Measurements from ENCODE around the gene CNOT6.
"Not testable (repeated sequence)": the region's sequence is repeated elsewhere in the genome, so short reads cannot be mapped to it uniquely, and the experiment has no call there.

Gene CNOT6

DNA sequence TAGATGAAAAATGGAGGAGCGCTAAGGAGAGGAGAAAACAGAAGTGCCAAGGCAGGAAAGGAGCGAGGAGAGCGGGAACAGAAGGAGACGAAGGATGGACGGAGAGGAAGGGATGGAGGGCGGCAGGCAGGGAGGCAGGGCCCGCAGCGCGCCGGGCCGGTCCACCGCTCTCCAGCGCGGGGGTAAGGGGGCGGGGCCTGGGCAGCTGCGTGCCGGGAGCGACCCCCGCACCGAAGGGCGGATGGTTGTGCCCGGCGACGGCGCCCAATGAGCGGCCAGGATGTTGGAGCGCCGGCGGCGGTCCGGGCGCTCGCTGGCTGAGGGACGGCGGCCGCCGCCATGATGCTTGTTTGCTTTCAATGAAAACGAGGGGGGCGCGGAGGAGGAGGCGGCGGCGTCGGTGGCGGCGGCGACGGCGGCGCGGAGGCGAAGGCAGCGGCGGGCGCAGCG lies at the start of gene CNOT6:
CNOT6 (plus strand) TSS at position 320 of the 450 bp plus-strand sequence. CDS start 34,898 bp downstream, outside the sequence.
- DNase-seq (ENCODE audit: low spot score in 2 of 2) (peak; percentile 94 to 96), ATAC-seq (peak; percentile 97)
- Mint-ChIP-seq H3K36me3 (peaks cover 22% of the 10 kb centered on the region), H3K9me3 (no peaks in the 10 kb centered on the region), H3K4me3 (peak within 1 kb of the TSS; percentile 90), H3K27ac (peak within 1 kb of the TSS; percentile 94), H3K4me1 (peaks cover 39% of the 10 kb centered on the region)

DNA sequence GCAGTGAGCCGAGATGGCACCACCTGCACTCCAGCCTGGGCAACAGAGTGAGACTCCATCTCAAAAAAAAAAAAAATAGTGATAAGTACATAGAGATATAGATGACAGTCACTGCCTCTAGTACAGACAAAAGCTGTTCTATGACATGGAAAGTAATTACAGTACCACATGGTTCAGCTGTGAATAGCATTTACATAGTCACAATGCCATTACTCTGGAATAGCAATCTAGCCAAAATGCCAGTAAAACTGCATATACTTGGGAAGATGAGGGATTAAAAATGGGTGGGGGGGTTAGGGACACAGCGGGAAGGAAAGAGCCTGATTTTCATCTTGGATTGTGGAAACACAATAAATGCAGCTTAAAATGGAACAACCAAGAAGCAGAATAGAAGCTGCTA lies 39.4 kb upstream of the CNOT6 start:
- no peaks in the 10 kb centered on the region for H3K9me3 Mint-ChIP-seq
- H3K4me3 Mint-ChIP-seq, result no peak overlapping the region
- DNase-seq (ENCODE audit: low spot score in 2 of 2), result no peak
- no peaks in the 10 kb centered on the region for H3K36me3 Mint-ChIP-seq
- ATAC-seq, result no peak
- H3K4me1 Mint-ChIP-seq, result peaks cover 7% of the 10 kb centered on the region
- no peak overlapping the region for H3K27ac Mint-ChIP-seq

DNA sequence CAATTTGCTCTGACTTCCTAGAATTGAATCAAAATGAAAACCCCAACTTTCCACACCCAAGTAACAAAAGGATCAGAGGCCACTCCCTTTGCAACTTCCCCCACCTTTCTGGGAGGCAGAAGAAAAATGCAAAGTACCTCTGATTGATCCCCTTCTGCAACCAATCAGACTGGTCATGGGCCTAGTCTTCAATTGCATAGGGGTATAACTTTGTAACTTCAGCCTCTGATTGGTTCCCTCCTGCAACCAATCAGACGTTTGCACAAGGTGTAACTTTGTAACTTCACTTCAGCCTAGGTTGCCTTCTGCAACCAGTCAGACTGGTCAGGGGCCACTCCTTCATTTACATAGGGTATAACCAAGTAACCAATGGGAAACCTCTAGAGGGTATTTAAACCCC lies 38.3 kb upstream of the CNOT6 start:
- ATAC-seq (no peak), DNase-seq (ENCODE audit: low spot score in 2 of 2) (no peak)
- H3K36me3 Mint-ChIP-seq, result no peaks in the 10 kb centered on the region
- H3K27ac Mint-ChIP-seq, result no peak overlapping the region
- H3K9me3 Mint-ChIP-seq, result no peaks in the 10 kb centered on the region
- H3K4me1 Mint-ChIP-seq, result peaks cover 7% of the 10 kb centered on the region
- H3K4me3 Mint-ChIP-seq, result no peak overlapping the region

DNA sequence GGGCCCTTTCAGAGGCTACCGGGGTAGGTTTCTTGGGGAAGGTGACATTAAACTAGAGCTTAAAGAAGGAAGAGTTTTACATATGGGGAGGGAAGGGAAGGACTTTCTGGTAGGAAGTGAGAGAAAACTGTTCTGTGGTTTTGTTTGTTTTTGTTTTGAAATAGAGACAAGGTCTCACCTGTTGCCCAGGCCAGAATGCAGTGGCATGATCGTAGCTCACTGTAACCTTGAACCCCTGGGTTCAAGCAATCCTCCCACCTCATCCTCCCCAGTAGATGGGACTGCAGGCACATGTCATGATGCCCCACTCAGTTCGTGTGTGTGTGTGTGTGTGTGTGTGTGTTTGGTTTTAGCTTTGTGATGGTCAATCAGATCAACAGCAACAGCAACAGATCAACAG lies 37.4 kb upstream of the CNOT6 start:
- Mint-ChIP-seq H3K27ac (no peak overlapping the region), H3K4me1 (peaks cover 7% of the 10 kb centered on the region)
- no peak for ATAC-seq

DNA sequence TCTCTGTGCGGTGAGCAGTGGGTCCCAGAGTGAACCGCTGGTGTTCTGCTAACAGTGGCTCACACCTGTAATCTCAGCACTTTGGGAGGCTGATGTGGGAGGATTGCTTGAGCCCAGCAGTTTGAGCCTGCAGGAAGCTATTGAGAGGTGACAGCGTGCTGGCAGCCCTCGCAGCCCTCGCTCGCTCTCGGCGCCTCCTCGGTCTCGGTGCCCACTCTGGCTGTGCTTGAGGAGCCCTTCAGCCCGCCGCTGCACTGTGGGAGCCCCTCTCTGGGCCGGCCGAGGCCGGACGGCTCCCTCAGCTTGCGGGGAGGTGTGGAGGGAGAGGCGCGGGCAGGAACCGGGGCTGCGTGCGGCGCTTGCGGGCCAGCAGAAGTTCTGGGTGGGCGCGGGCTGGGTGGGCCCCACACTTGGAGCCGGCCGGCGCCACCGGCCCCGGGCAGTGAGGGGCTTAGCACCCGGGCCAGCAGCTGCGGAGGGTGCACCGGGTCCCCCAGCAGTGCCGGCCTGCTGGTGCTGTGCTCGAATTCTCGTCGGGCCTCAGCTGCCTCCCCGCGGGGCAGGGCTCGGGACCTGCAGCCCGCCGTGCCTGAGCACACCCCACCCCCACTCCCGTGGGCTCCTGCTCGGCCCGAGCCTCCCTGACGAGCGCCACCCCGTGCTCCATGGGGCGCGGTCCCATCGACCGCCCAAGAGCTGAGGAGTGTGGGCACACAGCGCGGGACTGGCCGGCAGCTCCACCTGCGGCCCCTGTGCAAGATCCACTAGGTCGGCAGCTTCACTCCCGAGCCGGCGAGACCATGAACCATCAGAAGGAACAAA lies 35.1 kb upstream of the CNOT6 start:
- not testable (repeated sequence) for H3K36me3 Mint-ChIP-seq; DNase-seq (ENCODE audit: low spot score in 2 of 2); H3K27ac Mint-ChIP-seq; H3K4me3 Mint-ChIP-seq; ATAC-seq; H3K9me3 Mint-ChIP-seq; H3K4me1 Mint-ChIP-seq

More for the DNA sequence above, 37.4 kb upstream of the CNOT6 start:
- H3K36me3 Mint-ChIP-seq, result no peaks in the 10 kb centered on the region
- H3K4me3 Mint-ChIP-seq, result no peak overlapping the region
- H3K9me3 Mint-ChIP-seq, result no peaks in the 10 kb centered on the region
- no peak for DNase-seq (ENCODE audit: low spot score in 2 of 2)

DNA sequence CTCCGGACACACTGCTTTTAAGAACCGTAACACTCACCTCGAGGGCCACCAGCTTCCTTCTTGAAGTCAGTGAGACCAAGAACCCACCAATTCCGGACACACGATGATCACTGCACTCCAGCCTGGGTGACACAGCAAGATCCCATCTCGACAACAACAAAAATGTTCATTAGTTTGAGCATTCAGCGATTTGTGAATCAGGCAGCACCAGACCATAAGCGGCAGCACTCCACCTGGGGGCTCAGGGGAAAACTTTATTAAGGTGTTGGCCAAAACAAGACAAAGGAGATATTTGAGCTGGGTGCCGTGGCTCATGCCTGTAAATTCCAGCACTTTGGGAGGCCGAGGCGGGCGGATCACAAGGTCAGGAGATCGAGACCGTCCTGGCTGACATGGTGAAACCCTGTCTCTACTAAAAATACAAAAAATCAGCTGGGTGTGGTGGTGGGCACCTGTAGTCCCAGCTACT lies 34.5 kb upstream of the CNOT6 start:
- not testable (repeated sequence) for H3K9me3 Mint-ChIP-seq; H3K36me3 Mint-ChIP-seq; H3K4me3 Mint-ChIP-seq; H3K4me1 Mint-ChIP-seq; DNase-seq (ENCODE audit: low spot score in 2 of 2); ATAC-seq; H3K27ac Mint-ChIP-seq

DNA sequence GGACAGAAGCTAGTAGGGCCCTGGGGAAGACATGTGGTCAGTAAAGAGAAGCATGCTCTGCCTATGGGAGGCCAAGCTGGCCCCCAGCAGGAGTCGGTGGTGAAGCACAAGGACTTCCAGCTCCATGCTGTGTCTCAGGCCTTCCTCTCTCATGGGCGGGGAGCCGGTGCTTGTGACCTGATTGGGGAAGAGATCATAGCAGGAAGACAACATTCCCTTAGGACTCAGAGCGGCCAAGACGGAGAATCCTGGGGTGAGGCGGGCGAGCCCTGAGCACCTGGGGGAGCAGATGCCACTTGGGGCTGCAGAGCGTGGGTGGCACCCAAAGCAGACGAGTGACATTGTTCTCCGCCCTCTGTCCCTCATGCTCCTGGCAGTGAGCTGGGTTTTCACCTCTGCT lies 33.3 kb upstream of the CNOT6 start:
- Mint-ChIP-seq H3K27ac (no peak overlapping the region), H3K9me3 (no peaks in the 10 kb centered on the region)
- ATAC-seq, result no peak

DNA sequence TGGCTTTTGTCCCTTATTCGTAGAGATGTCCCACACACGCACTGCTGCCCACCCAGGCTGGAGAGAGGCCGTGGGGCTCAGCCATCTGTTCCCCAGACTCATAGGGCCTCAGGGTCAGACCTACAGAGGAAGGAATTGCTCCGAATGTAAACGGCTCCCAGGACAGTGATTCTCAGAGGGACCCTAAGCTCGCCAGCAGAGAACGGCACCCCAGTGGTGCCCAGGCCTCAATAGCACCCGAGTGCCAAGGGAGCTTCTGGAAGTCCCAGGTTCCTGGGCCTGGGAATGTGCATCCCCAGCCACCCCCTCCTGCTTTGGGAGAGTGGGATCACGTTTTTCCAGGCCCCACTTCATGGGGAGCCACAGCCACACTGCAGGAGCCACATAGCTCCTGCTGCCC lies 32.9 kb upstream of the CNOT6 start:
- H3K27ac Mint-ChIP-seq, result no peak overlapping the region
- H3K4me3 Mint-ChIP-seq, result no peak overlapping the region
- H3K9me3 Mint-ChIP-seq, result no peaks in the 10 kb centered on the region
- no peaks in the 10 kb centered on the region for H3K36me3 Mint-ChIP-seq
- peaks cover 6% of the 10 kb centered on the region for H3K4me1 Mint-ChIP-seq
- ATAC-seq (no peak), DNase-seq (ENCODE audit: low spot score in 2 of 2) (no peak)

More for the DNA sequence above, 33.3 kb upstream of the CNOT6 start:
- DNase-seq (ENCODE audit: low spot score in 2 of 2), result no peak
- no peaks in the 10 kb centered on the region for H3K36me3 Mint-ChIP-seq
- H3K4me3 Mint-ChIP-seq, result no peak overlapping the region
- peaks cover 7% of the 10 kb centered on the region for H3K4me1 Mint-ChIP-seq

DNA sequence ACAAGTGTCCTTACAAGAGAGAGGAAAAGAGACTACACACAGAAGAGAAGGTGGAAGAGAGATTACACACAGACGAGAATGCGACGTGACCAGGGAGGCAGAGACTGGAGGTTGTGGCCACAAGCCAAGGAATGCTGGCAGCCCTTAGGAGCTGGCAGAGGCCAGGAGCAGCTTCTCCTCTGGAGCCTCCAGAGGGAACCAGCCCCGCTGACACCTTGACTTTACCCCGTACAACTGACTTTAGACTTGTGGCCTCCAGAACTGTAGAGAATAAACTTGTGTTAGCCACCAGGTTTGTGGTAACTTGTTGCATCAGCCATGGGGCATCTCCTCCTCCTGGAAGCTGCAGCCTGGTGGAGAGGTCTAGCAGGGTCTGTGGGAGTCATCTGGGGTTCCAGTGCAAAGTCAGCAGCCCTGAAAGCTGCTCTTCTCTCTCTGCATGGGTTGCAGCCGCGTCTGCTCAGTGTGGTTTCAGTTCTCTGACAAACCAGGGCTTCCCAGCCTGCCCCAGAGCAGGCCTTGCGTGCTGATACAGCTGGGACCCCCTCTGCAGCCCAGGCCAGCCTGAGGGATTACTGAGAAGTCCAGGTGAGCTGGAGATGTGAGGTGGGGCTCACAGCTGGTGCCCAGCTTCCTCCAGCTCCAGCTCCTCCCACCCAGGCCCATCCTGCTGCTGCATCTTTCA lies 30.8 kb upstream of the CNOT6 start:
- ATAC-seq (no peak), DNase-seq (ENCODE audit: low spot score in 2 of 2) (no peak)
- Mint-ChIP-seq H3K9me3 (no peaks in the 10 kb centered on the region), H3K27ac (no peak overlapping the region), H3K36me3 (no peaks in the 10 kb centered on the region), H3K4me3 (no peak overlapping the region), H3K4me1 (no peaks in the 10 kb centered on the region)

DNA sequence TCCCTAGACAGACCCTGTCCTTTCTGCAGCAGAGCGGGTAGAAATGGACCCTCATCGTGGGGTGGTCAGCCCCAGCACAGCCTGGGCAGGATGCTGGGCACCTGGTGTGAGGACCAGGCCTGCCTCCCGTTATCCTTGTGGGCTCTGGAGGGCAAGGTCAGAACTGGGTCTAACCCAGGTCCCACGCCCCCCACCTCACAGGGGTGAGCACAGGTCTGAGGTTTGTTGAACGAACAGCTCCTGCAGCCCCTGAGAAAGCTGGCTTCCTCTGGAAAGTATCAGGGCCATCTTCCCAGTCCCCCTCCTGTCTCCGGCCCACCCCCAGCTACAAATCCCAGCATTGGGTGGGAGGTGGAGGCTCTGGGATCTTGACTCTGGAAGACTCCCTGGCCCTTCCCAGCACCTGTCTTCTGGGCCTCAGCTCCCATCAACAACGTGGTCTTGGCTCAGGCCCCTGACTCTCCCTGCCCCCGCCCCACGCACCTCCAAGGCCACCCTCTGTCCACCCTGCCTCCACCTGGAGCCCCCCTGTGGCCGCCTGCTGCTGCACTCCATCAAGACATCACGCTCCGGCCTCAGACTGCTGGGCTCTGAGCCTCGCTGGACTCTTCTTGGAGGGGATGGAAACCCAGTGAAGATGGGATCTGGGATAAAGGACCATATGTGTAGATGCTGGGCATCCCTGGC lies 30.1 kb upstream of the CNOT6 start:
- H3K4me3 Mint-ChIP-seq, result no peak overlapping the region
- no peak for ATAC-seq
- no peaks in the 10 kb centered on the region for H3K4me1 Mint-ChIP-seq
- H3K36me3 Mint-ChIP-seq, result no peaks in the 10 kb centered on the region
- H3K27ac Mint-ChIP-seq, result no peak overlapping the region
- DNase-seq (ENCODE audit: low spot score in 2 of 2), result no peak
- no peaks in the 10 kb centered on the region for H3K9me3 Mint-ChIP-seq

DNA sequence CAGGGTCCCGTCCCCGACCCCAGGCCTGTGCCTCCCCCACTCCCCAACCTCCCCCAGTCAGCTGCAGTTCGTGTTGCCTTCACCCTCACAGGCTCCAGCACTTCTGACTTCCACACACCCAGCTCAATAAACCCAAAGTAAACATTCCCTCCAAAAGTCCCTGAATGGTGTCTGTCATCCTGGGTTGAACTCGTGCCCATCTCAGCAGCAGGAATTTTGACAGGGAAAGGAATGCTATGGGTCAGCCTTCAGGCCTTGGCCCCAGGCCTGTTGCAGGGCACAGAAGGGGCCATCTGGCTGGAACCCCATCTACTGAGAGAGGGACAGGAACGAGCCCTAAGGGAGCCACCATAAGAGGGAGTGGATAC lies 29.6 kb upstream of the CNOT6 start:
- DNase-seq (ENCODE audit: low spot score in 2 of 2) (no peak), ATAC-seq (no peak)
- Mint-ChIP-seq H3K4me1 (no peaks in the 10 kb centered on the region), H3K36me3 (no peaks in the 10 kb centered on the region), H3K9me3 (no peaks in the 10 kb centered on the region), H3K27ac (no peak overlapping the region), H3K4me3 (no peak overlapping the region)

DNA sequence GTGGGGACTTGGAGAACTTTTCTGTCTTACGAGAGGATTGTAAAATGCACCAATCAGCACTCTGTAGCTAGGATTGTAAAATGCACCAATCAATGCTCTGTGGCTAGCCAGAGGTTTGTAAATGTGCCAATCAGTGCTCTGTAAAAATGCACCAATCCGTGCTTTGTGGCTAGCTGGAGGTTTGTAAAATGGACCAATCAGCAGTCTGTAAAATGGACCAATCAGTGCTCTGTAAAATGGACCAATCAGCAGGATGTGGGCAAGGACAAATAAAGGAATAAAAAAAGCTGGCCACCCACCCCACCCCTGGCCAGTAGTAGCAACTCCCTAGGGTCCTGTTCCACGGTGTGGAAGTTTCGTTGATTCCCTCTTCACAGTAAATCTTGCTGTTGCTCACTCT lies 29.1 kb upstream of the CNOT6 start:
- DNase-seq (ENCODE audit: low spot score in 2 of 2); H3K4me3 Mint-ChIP-seq; H3K9me3 Mint-ChIP-seq; H3K36me3 Mint-ChIP-seq; ATAC-seq; H3K4me1 Mint-ChIP-seq; H3K27ac Mint-ChIP-seq: not testable (repeated sequence)

DNA sequence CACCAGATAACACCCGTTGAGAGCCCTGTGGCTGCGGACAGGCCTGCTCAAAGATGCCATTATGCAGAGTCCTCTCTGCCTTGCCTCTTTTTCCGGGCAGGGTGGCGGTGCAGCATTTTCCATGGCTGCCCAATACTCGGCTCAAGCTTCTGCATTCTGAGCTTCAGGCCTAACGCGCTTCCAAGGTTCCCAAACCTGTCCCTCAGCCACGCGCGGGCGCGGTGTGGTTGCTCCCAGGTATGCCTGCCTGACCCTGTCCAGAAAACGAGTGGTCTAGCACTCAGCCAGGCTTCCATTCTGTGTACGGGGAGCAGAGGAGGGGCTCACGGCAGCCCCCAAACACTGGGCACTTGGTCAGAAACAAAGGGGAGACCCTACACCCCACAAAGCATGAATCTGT lies 27.9 kb upstream of the CNOT6 start:
- no peak overlapping the region for H3K4me3 Mint-ChIP-seq
- H3K27ac Mint-ChIP-seq, result no peak overlapping the region
- ATAC-seq, result no peak
- no peak for DNase-seq (ENCODE audit: low spot score in 2 of 2)
- H3K9me3 Mint-ChIP-seq, result no peaks in the 10 kb centered on the region
- peaks cover 6% of the 10 kb centered on the region for H3K4me1 Mint-ChIP-seq
- H3K36me3 Mint-ChIP-seq, result no peaks in the 10 kb centered on the region

DNA sequence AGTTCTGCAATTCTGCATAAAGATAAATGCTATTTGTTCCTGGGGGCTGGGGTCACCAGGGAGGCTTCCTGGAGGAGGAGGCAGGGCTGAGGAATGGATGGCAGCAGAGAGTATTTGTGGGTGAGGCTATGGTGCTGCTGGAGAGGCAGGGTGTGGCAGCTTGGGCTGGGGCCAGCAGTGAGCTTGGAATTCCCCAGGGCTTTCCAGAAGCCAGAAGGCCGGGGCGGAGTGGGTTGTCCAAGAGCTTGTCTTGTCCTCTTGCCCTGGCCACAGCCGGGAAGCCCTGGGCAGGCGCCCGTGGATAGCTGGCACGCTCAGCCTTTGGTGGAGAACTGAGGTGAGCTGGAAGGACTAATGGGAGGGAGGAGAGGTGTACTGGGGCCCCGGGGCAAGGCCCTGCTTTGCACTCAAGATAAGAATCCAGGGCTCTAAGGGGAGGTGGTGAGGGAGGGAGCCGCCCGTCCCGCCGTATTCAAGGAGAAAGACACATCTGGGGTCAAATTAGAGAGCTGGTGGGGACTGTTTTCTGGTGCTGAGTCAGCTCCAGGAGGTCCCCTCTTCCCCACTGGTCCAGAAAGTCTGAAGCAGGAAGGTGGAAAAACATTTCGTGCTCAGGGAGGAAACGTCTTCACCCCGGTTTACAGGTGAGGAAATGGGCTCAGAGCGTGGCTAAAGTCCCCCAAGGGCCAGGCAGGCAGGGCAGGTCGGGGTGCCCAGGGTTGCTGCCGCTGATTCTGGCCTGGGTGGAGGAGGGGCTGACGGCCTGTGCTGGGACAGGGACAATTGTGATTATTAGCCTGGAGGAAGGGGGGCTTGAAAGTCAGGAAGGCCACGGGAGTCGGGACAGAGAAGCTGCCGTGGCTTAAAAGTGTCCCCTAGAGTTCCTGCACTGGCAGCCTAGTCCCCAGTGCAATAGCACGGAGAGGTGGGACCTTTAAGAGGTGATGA lies 26.9 kb upstream of the CNOT6 start:
- DNase-seq (ENCODE audit: low spot score in 2 of 2) (no peak), ATAC-seq (no peak)
- H3K36me3 Mint-ChIP-seq, result no peaks in the 10 kb centered on the region
- peaks cover 6% of the 10 kb centered on the region for H3K4me1 Mint-ChIP-seq
- H3K27ac Mint-ChIP-seq, result no peak overlapping the region
- no peaks in the 10 kb centered on the region for H3K9me3 Mint-ChIP-seq
- no peak overlapping the region for H3K4me3 Mint-ChIP-seq
